Coronary artery (tissue), 2 donors: Measurements from ENCODE around the gene PRDM16.
A peak's percentile ranks its signal among the peaks of the same experiment; 100 is the strongest.

Experiments
- DNase-seq: peaks from one replicate; pipeline ENCODE4 v3.0.0-alpha.2; 2017; ENCODE audit warnings: low spot score
- H3K27ac ChIP-seq, 2 donors: fragments of 200-600 bp; sonication (generic); one replicate each; pipeline ENCODE4 v1.5.1; 2016 to 2019
- H3K4me3 ChIP-seq: fragments of 200-600 bp; sonication (generic); 2 replicates; pipeline ENCODE4 v1.5.1; 2016; ENCODE audit warnings: mild to moderate bottlenecking, moderate library complexity
- CTCF ChIP-seq: fragments of 200-600 bp; sonication (generic); IDR thresholded peaks from one replicate; pipeline ENCODE4 v1.5.1; 2019; ENCODE audit warnings: antibody characterized with exemption

Gene PRDM16

GRCh38 chr1:3332043-3332442 is 263.0 kb downstream of the PRDM16 start:
- Histone ChIP-seq H3K4me3 (no peak overlapping the region), H3K27ac (peak overlapping the region; percentile 21 to 30)
- no peak for TF ChIP-seq CTCF
- no peak for DNase-seq

GRCh38 chr1:3332662-3333061 is 263.7 kb downstream of the PRDM16 start:
- Histone ChIP-seq H3K27ac (peak overlapping the region in 1 of 2 donors; percentile 74), H3K4me3 (no peak overlapping the region)
- no peak for TF ChIP-seq CTCF
- no peak for DNase-seq

- TF ChIP-seq CTCF: no peak
- DNase-seq: no peak
- Histone ChIP-seq H3K27ac (peak overlapping the region; percentile 74 to 84), H3K4me3 (no peak overlapping the region)
These were observed 264.9 kb downstream of the PRDM16 start for GRCh38 chr1:3333903-3334302.

GRCh38 chr1:3334366-3334765 is 265.4 kb downstream of the PRDM16 start:
- DNase-seq: no peak
- no peak for TF ChIP-seq CTCF
- H3K4me3 ChIP-seq: no peak overlapping the region
- H3K27ac ChIP-seq: peak overlapping the region; percentile 74 to 84

- peak overlapping the region; percentile 74 to 84 for H3K27ac ChIP-seq
- no peak for TF ChIP-seq CTCF
- no peak overlapping the region for H3K4me3 ChIP-seq
- DNase-seq: no peak
These were observed 267.0 kb downstream of the PRDM16 start for GRCh38 chr1:3335754-3336640.

- DNase-seq: no peak
- H3K4me3 ChIP-seq: no peak overlapping the region
- no peak overlapping the region for H3K27ac ChIP-seq
- TF ChIP-seq CTCF: no peak
These were observed 267.9 kb downstream of the PRDM16 start for GRCh38 chr1:3336641-3337630.
